CMK (cell line): ENCODE measurements around the gene EPB41L5.

Experiments
- DNase-seq: peaks from one replicate; pipeline ENCODE4 v3.0.0-alpha.2; 2010; ENCODE audit warnings: low read depth

The EPB41L5 gene

GRCh38 chr2:120224735-120225548 lies 212.1 kb downstream of the EPB41L5 start:
- DNase-seq, result no peak

GRCh38 chr2:120225549-120226065 lies 212.7 kb downstream of the EPB41L5 start:
- no peak for DNase-seq

GRCh38 chr2:120226316-120226715 lies 213.4 kb downstream of the EPB41L5 start:
- DNase-seq, result no peak

- DNase-seq, result no peak
These were observed 214.5 kb downstream of the EPB41L5 start for GRCh38 chr2:120227111-120227991.

GRCh38 chr2:120228503-120228902 lies 215.6 kb downstream of the EPB41L5 start:
- DNase-seq, result no peak
